ENCODE results near the gene DPY19L3.
"Not testable (repeated sequence)": the region's sequence is repeated elsewhere in the genome, so short reads cannot be mapped to it uniquely, and the experiment has no call there.

The DPY19L3 gene, protein sequence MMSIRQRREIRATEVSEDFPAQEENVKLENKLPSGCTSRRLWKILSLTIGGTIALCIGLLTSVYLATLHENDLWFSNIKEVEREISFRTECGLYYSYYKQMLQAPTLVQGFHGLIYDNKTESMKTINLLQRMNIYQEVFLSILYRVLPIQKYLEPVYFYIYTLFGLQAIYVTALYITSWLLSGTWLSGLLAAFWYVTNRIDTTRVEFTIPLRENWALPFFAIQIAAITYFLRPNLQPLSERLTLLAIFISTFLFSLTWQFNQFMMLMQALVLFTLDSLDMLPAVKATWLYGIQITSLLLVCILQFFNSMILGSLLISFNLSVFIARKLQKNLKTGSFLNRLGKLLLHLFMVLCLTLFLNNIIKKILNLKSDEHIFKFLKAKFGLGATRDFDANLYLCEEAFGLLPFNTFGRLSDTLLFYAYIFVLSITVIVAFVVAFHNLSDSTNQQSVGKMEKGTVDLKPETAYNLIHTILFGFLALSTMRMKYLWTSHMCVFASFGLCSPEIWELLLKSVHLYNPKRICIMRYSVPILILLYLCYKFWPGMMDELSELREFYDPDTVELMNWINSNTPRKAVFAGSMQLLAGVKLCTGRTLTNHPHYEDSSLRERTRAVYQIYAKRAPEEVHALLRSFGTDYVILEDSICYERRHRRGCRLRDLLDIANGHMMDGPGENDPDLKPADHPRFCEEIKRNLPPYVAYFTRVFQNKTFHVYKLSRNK

DNA sequence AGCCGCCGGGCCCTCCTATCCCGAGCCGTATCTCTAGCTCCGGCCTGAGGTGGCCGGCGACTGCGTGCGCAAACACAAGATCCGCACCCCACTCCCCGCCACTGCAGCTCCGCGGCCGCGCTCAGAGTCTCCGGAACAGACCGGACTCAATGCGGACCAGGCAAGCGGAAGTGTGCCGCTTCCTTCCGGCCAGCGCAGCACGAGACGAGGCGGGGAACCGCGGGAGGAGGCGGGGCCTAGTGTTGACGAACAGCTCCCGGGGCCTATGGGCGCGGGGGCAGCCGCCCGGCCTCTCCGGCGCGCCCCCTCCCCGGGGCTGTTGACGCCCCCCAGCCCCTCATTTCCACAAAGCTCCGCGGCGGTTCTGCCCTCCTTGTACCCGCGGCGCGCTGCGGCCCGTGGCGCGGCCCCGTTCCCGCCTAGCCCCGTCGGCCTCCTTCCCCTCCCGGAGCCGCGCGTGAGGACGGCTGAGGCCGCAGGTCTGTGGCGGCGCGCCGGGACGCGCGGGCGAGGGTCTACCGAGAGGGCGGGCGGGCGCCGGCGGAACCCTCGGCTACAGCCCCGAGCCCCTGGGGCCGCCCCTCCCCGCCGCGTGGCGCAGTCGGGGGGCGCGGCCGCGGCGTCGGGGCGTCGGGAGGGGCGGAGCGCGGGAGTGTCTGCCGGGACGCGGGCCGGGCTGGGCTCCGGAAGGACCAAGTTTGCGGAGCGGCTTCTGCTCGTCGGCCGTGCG, at the start of gene DPY19L3:
DPY19L3 (plus strand) TSS at position 340 of the 730 bp plus-strand sequence. CDS start 2,484 bp downstream, outside the sequence.
- peak; percentile 97 for DNase-seq

DNA sequence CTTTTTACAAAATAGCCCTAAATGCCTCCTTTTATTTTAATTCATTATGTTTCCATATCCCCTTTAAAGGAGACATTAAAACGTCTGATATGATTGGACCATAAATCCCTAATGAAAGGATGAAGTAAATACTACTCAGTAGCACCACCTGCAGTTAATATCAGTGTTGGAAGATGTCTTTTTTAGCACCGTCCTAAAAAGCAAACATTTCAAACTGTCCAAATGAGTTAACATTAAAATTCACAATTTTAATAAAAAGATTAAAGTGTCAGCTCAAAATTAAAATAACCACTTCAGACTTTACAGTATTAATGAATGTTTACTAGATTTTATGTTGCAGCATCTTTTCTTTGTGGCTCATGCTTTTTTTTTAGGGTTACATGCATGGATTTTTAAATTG, 47.9 kb upstream of the DPY19L3 start:
- peak; percentile 43 for DNase-seq

DNA sequence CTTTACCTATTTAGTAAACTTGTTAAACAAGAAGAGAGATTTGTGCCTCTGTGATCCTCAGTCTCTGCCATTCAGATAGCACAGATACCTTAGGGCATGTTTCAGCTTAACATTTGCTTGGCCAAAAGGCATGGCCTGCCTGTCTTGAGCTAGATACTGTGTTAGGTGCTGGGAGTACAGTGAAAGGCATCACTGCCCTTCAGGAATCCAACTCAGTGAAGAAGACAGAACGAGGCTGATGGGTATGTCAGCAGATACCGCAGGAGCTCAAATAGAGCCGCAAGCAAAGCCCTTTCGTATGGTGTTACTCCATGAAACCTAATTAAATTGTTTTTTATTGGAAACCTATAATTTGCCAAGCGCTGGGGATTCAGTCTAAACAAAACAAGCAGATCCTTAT, 47.2 kb upstream of the DPY19L3 start:
- DNase-seq = no peak

DNA sequence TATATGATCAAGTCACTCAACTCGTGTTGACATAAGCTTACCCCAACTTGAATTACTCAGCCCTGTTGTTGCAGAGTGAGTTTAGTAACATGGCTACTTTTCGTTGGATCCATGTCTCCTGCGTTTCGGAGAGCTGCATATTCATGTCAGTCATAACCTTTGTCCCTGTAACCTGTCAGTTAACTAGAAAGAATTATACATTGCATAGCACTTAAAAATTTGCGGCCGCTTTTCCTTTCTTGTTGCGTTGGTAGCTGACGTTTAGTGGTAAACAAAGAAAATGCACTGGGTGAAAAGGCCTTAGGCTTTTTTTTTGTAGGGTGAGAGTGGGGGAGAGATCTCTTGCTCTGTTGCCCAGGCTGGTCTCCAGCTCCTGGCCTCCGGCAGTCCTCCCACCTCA, 46.0 kb upstream of the DPY19L3 start:
- DNase-seq = no peak

DNA sequence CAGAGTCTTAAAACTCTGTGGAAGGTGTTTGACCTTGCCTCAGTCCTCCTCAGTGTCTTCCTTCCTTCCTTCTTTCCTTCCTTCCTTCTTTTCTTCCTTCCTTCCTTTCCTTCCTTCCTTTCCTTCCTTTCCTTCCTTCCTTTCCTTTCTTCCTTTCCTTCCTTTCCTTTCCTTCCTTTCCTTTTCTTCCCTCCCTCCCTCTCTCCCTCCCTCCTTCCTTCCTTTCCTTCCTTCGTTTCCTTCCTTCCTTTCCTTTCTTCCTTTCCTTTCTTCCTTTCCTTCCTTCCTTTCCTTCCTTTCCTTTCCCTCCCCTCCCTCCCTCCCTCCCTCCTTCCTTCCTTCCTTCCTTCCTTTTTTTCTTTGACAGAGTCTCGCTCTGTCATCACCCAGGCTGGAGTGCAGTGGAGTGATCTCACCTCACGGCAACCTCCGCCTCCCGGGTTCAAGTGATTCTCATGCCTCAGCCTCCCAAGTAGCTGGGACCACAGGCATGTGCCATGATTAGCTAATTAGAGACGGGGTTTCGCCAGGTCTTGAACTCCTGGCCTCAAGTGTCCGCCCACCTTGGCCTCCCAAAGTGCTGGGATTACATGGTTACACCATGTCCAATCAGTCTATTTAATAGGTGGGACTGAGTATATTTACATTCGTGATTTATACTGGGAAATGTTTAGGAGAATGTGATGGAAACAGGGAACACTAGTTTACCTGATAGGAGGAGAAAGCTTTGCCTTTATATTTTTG, 43.8 kb upstream of the DPY19L3 start:
- DNase-seq = no peak

DNA sequence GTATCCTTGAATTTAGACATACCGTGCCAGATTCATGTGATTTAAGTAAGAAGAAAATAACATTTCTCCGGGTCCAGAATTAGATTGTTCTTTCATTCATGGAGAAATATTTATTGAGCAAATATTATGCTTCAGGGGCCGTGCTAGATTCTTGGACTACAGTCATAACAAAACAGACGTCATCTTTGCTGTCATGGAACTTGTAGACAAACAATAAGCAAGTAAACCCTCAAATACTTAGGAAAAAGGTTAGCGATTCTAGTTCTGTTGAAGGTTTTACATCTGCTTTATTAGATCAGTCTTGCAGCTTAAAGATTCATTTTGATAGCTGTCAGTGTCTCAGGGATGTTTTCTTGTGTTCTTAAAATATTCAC, 43.3 kb upstream of the DPY19L3 start:
- no peak for DNase-seq

DNA sequence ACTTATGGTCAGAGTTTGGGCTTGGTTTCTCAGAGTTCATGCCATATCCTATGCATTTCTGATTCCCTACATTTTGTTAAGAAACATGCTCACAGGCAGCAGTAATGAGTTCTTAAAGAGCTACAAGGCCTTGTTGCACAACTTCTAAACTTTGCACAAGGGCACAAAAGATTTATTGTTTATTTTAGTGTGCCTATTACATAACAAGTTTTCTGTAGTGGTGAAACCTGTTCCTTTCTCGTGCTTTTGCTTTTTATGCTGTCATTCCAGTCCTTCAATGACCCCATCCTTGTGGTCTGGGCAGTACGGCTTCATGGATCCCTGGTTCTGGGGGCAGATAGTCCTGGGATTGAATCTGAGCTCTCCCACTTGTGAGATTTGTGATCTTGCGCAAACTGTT, 42.4 kb upstream of the DPY19L3 start:
- DNase-seq = no peak

DNA sequence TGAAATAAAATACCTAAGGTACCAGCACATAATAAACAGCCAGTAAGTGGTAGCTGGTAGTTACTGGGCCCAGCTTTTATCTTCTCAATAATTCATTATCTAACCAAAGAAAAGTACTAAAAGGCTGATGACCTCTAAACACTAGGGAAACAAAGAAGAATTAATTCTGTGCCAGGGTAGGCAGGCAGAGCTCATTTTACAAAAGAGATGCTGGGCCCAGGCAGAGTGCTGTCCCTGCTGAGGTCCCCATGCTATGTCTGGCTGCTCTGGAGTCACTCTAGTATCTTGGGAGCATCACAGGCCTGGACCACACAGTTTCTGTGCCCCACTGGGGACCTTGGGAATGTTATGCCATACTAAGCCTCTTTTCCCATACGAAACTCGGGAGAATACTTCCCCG, 41.9 kb upstream of the DPY19L3 start:
- DNase-seq = no peak

DNA sequence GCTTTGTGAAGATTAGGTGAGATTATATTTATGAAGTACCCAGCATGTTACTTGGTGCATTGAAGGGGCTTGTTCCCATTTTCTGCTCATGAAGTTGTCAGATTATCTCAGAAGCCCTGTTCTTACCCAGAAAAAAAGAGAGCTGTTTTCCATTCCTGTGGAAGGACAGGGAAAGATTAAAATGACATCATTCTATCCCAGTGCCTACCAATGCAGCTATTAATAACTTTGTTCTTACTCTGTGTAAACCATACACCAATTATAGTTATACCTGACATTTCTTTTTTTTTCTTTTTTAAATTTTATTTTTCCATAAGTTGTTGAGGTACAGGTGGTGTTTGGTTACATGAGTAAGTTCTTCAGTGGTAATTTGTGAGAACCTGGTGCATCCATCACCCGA, 41.5 kb upstream of the DPY19L3 start:
- no peak for DNase-seq

DNA sequence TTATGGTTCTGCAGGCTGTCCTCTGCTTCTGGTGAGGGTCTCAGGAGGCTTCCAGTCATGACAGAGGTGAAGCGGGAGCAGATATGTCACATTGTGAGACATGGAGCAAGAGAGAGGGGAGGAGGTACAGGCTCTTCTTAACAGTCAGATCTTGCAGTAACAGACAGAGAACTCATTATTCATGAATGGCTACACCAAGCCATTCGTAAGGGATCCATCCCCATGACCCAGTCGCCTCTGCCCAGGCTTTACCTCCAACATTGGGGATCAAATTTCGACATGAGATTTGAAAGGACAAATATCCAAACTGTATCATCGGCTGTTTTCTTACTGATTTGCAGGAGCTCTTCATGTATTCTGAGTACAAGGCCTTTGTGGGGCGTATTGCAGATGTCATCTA, 38.5 kb upstream of the DPY19L3 start:
- no peak for DNase-seq

DNA sequence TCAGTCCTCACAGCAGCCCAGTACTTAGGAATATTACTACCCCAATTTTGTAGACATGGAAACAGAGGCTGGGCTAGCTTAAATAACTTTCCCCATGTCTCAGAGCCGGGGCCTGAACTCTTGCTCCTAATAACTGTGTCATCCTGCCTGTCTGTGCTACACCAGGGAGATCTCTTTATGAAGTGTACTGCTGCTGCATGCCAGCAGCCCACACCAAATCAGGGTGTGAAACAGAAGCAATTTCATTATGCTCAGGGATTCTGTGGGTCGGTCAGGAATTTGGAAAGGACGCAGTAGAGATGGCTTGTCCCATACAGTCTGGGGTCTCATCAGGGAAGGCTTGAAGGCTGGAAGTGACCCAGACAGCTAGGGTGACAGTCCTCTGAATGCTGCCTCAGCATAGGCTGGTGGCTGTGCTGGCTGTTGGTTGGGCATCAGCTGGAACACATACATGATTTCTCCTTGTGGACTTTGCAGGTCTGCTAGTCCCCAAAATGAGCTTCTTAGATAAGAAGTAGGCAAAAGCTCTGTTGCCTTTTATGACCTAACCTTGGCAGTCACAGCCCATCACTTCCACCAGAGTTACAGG, 37.5 kb upstream of the DPY19L3 start:
- DNase-seq = peak; percentile 32

DNA sequence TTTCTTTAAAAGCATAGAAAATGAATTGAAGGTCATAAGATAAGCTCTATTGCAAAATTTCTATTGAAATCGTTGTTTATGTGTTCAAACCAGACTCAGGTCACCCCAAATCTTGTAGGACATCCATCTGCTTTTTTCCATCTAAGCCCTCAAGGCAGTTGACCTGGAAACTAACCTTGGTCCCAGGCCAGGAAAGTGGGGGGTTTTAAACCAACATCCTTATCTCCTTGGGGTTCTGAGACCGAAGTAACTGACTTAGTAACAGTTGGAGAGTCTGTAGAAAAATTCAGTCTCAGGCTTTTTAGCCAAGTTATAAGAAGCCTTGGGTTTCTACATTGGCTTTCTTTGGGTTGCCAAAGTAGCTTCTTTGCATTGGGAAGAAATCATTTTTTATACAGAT, 36.8 kb upstream of the DPY19L3 start:
- peak; percentile 68 for DNase-seq

DNA sequence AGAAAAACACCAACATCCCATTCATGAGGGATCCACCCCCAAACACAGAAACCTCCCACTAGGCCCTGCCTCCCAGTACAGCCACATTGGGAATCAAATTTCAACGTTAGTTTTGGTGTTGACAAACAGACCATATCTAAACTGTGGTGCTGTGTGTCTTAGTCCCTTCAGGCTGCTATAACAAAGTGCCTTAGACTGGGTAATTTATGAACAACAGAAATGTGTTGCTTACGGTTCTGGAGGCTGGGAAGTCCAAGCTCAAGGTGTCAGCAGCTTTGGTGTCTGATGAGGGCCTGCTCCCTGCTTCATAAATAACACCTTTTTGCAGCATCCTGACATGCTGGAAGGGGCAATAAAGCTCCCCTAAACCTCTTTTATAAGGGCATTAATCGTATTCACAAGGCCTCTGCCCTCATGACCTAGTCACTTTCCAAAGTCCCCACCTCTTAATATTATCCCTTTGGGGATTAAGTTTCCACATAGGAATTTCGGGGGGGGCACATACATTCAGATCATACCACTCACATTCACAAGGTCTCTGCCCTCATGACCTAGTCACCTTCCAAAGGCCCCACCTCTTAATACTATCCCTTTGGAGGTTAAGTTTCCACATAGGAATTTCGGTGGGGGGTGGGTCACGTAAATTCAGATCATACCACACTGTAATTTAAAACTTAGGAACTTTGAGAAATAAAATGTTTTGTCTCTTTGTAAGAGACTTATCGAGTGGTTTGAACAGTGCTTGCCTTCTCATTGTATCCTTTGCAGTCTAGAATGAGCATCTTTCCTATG, 32.6 kb upstream of the DPY19L3 start:
- no peak for DNase-seq

DNA sequence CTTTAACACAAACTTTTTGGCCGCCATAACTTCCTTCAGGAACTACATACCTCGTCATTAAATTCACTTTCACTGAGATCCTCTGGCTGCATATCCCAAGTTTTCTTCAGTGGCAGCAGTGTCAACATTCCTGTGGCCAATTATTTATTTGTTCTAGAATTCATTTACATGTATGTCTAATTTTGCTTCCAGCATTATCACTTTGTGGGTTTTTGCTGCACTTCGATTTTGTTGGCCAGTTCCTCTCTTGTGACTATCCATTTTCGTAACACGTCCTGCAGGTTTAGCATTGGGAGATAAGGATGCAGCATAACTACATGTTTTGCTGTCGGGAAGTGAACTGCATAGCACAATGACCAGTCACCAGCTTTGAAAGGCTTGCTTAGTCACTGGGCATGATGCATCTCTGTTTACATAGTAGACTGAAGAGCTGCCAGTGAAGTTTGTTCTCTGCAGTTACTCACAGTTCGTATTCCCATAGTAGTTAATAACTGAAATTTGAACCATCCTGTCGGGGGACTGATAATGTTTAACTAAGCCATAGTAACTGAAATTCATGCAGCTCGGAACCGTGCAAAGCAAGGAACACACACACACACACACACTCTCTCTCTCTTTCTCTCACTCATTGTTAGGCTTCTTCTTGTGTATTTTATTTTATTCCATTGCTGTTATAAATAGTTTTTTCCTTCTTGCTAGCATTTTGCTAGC, 31.8 kb upstream of the DPY19L3 start:
- DNase-seq = peak; percentile 48

DNA sequence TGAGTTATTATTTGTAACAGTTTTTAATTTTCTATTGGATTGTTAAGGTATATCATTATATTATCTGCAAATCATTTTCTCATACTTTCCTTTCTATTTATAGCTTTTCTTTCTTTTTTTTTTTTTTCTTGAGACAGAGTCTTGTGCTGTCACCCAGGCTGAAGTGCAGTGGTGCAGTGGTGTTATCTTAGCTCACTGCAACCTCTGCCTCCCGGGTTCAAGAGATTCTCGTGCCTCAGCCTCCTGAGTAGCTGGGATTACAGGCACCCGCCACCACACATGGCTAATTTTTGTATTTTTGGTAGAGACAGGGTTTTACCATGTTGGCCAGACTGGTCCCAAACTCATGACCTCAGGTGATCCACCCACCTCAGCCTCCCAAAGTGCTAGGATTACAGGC, 31.2 kb upstream of the DPY19L3 start:
- not testable (repeated sequence) for DNase-seq

DNA sequence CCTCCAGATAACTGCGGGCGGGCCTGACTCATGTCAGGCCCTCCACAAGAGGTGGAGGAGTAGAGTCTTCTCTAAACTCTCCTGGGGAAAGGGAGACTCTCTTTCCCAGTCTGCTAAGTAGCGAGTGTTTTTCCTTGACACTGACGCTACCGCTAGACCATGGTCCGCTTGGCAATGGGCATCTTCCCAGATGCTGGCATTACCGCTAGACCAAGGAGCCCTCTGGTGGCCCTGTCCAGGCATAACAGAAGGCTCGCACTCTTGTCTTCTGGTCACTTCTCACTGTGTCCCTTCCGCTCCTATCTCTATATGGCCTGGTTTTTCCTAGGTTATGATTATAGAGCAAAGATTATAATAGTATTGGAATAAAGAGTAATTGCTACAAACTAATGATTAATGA, 28.5 kb upstream of the DPY19L3 start:
- peak; percentile 19 for DNase-seq

DNA sequence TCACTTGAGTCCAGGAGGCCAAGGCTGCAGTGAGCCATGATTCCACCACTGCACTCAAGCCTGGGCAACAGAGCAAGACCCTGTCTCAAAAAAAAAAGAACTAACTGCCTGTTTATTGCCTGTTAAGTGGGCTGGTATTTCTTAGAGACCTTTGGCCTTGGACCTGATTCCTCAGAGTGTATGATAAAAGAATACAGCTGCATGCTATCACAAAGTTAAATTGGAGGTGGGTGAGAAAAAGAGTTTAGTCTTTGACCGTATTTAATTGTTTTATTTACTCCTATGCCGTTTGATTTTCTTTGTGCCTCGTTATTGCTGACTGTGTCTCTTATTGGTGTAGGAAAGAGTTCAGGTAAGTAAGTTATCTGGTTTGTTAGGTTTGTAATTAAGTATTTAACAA, 25.3 kb upstream of the DPY19L3 start:
- DNase-seq = no peak

DNA sequence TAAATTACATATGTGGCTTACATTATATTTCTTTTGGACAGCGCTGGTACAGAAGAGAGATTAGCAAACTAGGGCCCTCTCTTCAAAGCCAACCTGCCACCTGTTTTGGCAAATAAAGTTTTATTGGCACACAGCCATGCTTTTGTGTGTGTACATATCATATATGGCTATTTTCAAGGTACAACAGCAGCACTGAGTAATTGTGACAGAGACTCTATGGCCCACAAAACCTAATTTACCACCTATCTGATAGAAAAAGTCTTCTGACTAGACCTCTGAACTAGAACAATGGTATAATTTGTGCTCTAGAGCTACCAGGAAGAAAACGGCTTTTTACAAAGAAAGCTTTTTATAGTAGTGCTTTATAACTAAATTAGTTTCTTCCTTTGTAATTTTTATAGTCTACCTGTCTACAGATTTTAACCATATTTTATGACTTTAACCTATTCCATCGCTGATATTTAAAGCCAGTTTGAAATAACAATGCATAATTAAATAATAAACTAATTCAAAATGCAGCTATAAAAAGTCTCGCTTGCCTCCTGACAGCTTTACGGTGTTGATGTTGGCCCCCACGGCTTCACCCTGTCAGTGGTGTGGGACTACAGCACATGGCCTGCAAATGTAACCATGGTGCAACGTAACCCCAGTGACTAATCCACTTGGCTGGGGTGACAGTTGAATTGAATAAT, 17.7 kb upstream of the DPY19L3 start:
- no peak for DNase-seq

DNA sequence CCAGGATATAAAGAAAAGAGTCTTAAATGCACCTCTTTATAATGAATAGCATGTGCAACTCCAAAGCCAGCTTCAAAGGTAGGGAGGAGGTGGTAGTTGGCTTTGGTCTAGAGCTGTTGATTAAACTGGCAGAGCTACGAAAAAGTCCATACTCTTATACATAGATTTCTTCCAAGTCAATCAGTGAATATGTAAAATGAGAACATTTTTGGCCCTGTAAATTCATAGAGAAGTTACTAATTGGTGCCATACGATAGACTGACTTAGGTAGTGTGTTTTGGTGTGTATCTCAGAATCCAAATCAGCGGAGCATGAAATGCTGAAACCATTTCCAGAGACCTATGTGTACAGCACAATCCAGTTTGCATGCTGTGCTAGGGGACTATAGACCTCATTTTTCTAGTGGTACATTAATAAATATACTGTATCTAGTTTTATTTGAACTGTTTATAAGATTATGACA, 17.1 kb upstream of the DPY19L3 start:
- DNase-seq = no peak

DNA sequence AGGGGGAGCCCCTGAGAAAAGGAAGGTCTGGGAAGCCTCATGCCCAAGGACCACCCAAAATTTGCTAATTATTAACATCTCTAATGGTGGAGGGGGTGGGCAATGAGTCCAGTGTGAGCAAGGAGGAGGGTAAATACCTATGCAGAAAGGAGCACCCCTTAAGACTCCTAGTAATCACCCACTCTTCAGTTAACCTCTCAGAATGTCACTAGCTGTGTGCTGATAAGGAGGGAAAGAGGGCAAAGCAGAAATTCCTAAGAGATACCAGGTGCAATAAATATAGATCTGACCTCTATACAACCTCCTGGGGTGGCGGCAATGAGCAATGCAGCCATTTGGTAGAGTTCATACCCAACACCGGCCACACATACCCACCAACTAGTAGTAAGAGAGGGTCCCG, 12.7 kb upstream of the DPY19L3 start:
- no peak for DNase-seq

All from hematopoietic multipotent progenitor cell treated with erythropoietin and hydrocortisone succinate and interleukin-3 and kit ligand, for 6 days (in vitro differentiated cells).